K562 (cell line): ENCODE measurements around the gene SAE1. TPM values are rescaled to one million over a fixed set of nuclear protein-coding genes. Genes with fewer than 3 reads are reported as not detected.

Experiments
- BRCA1 ChIP-seq, 2 experiments: fragments of 450-650 bp in 1 of 2; sonication (generic) in 1 of 2; formaldehyde crosslinking in 1 of 2; IDR thresholded peaks; 2 replicates each; pipeline versions ENCODE4 v1.5.0 to v1.6.1; 2017 to 2020; ENCODE audit warnings: mild to moderate bottlenecking in 1 of 2, missing genetic modification reagents in 1 of 2
- C11orf30 ChIP-seq: fragments of 450-650 bp; IDR thresholded peaks from 2 replicates; pipeline ENCODE4 v1.6.1; 2016; ENCODE audit warnings: low read depth, mild to moderate bottlenecking
- GATAD2B ChIP-seq: fragments of 450-650 bp; IDR thresholded peaks from 2 replicates; pipeline ENCODE4 v1.6.1; 2017; ENCODE audit warnings: mild to moderate bottlenecking, borderline replicate concordance
- KDM2B ChIP-seq: fragments of 250-450 bp; sonication (Bioruptor Pico); IDR thresholded peaks from 2 replicates; pipeline ENCODE4 v1.8.0; 2021; ENCODE audit warnings: mild to moderate bottlenecking, moderate library complexity
- MCM7 ChIP-seq, 2 experiments: fragments of 450-650 bp; IDR thresholded peaks; 2 replicates each; pipeline ENCODE4 v1.6.1; 2016 to 2018
- NBN ChIP-seq: fragments of 450-650 bp; IDR thresholded peaks from 2 replicates; pipeline ENCODE4 v1.6.1; 2016; ENCODE audit warnings: low read depth, mild to moderate bottlenecking
- POLR2AphosphoS2 ChIP-seq: IDR thresholded peaks from 2 replicates; pipeline ENCODE4 v1.6.1; 2012; ENCODE audit warnings: low read length, improper control_type of control experiment
- POLR2B ChIP-seq: fragments of 450-650 bp; IDR thresholded peaks from 2 replicates; pipeline ENCODE4 v1.6.1; 2018; ENCODE audit warnings: low read depth; ENCODE audit not compliant: partially characterized antibody
- RFX7 ChIP-seq: fragments of 250-450 bp; sonication (Bioruptor Pico); IDR thresholded peaks from 2 replicates; pipeline ENCODE4 v1.5.1; 2021; ENCODE audit warnings: mild to moderate bottlenecking
- SIN3B ChIP-seq: fragments of 450-650 bp; IDR thresholded peaks from 2 replicates; pipeline ENCODE4 v1.6.1; 2017; ENCODE audit warnings: low read depth, mild to moderate bottlenecking, moderate library complexity
- SRSF9 ChIP-seq: fragments of 200-400 bp; formaldehyde crosslinking; IDR thresholded peaks from 2 replicates; pipeline ENCODE4 v1.6.1; 2017; ENCODE audit warnings: low read depth, low read length, borderline replicate concordance
- ZBTB26 ChIP-seq: fragments of 450-650 bp; formaldehyde crosslinking; IDR thresholded peaks from 2 replicates; pipeline ENCODE4 v1.4.0; 2022; ENCODE audit warnings: missing genetic modification characterization
- ZBTB49 ChIP-seq: sonication (generic); formaldehyde crosslinking; IDR thresholded peaks from 2 replicates; pipeline ENCODE4 v1.8.0; 2022; ENCODE audit warnings: missing genetic modification reagents, mild to moderate bottlenecking, borderline replicate concordance
- ZFP30 ChIP-seq: fragments of 250-450 bp; sonication (Bioruptor Pico); IDR thresholded peaks from 2 replicates; pipeline ENCODE4 v1.8.0; 2022; ENCODE audit warnings: moderate library complexity, mild to moderate bottlenecking, inconsistent platforms, borderline replicate concordance
- ZMIZ1 ChIP-seq, 2 experiments: fragments of 150-350 bp in 1 of 2; IDR thresholded peaks; 2 replicates each; pipeline ENCODE4 v1.6.1; 2012 to 2016; ENCODE audit warnings: low read depth in 2 of 2, low read length in 2 of 2, mild to moderate bottlenecking in 1 of 2, moderate library complexity in 1 of 2
- ZNF121 ChIP-seq: sonication (generic); formaldehyde crosslinking; conservative IDR thresholded peaks from 2 replicates; pipeline ENCODE4 v1.8.0; 2022; ENCODE audit warnings: missing genetic modification reagents
- ZNF217 ChIP-seq: sonication (generic); formaldehyde crosslinking; IDR thresholded peaks from 2 replicates; pipeline ENCODE4 v1.8.0; 2022; ENCODE audit warnings: mild to moderate bottlenecking, missing genetic modification reagents
- ZNF324 ChIP-seq: fragments of 250-450 bp; sonication (Bioruptor Pico); IDR thresholded peaks from 2 replicates; pipeline ENCODE4 v1.4.0; 2020; ENCODE audit warnings: mild to moderate bottlenecking
- polyA plus RNA-seq, 8 experiments: library from polyadenylated mRNA; depleted of rRNA in 4 of 8; stranded (reverse) in 5 of 8; unstranded in 3 of 8; fragments of >200 nt; fragmentation: Nextera tagmentation in 2 of 8; fragmentation: Illumina TruSeq in 1 of 8; extraction: Ambion mirVana in 2 of 8; extraction: Trizol in 1 of 8; gene quantifications; 2 replicates each; pipeline versions ENCODE4 v1.2.1 to v1.2.3, GENCODE V29; 2011 to 2014; ENCODE audit warnings: inconsistent platforms in 1 of 8, missing spikeins in 1 of 8
- total RNA-seq, 7 experiments: library from RNA; depleted of rRNA in 6 of 7; stranded (reverse); fragments of >200 nt in 6 of 7; fragmentation: Illumina TruSeq in 2 of 7; extraction: Trizol in 2 of 7; gene quantifications; 2 replicates each; pipeline versions ENCODE4 v1.2.1 to v1.2.3, GENCODE V29; 2011 to 2021; ENCODE audit warnings: low replicate concordance in 1 of 7
- TF ChIP-seq, protein P1 (sequence below), 2 experiments: IDR thresholded peaks in 1 of 2; conservative IDR thresholded peaks in 1 of 2; 2 replicates each; pipeline ENCODE4 v1.6.1; 2016; ENCODE audit warnings: low read depth in 2 of 2, mild to moderate bottlenecking in 1 of 2, missing compliant biosample characterization in 1 of 2, missing genetic modification characterization in 1 of 2, moderate library complexity in 1 of 2

Gene SAE1
- total and polyA plus RNA-seq, 9 of the 15 experiments (the other 6 are each of a cell fraction or from before 2014, with no cell fraction given), result 82.8 to 299 (median 217) TPM

- no peak for TF ChIP-seq GATAD2B
- no peak for TF ChIP-seq BRCA1 (IDR thresholded peaks at IDR 0.05)
- TF ChIP-seq BRCA1 (CRISPR knock-in tag; IDR thresholded peaks at IDR 0.05), result no peak
- no peak for TF ChIP-seq ZNF217 (CRISPR knock-in tag)
- TF ChIP-seq POLR2B, result no peak
- TF ChIP-seq, protein P1, sequence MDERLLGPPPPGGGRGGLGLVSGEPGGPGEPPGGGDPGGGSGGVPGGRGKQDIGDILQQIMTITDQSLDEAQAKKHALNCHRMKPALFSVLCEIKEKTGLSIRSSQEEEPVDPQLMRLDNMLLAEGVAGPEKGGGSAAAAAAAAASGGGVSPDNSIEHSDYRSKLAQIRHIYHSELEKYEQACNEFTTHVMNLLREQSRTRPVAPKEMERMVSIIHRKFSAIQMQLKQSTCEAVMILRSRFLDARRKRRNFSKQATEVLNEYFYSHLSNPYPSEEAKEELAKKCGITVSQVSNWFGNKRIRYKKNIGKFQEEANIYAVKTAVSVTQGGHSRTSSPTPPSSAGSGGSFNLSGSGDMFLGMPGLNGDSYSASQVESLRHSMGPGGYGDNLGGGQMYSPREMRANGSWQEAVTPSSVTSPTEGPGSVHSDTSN (CRISPR knock-in tag; IDR thresholded peaks at IDR 0.05; ENCODE audit: low read depth), result no peak
- TF ChIP-seq, protein P1 (tag; conservative IDR thresholded peaks at IDR 0.05; ENCODE audit: low read depth), result no peak
- TF ChIP-seq POLR2AphosphoS2, result no peak
- TF ChIP-seq ZMIZ1 (IDR thresholded peaks at IDR 0.05; ENCODE audit: low read depth in 2 of 2, low read length in 2 of 2), result no peak
- no peak for TF ChIP-seq RFX7 (CRISPR knock-in tag)
- no peak for TF ChIP-seq SIN3B
- TF ChIP-seq MCM7 (IDR thresholded peaks at IDR 0.05), result no peak
- peak; percentile 79; the same call in 1 of the 2 replicates for TF ChIP-seq ZBTB26 (CRISPR knock-in tag)
- TF ChIP-seq C11orf30, result no peak
- TF ChIP-seq ZBTB49, result no peak
- no peak for TF ChIP-seq SRSF9
- no peak for TF ChIP-seq ZFP30 (CRISPR knock-in tag)
- TF ChIP-seq KDM2B, result no peak
- no peak for TF ChIP-seq ZNF121 (CRISPR knock-in tag)
- TF ChIP-seq ZNF324 (CRISPR knock-in tag), result no peak
- no peak for TF ChIP-seq NBN
Measured at GRCh38 chr19:47241919-47242577, 111.4 kb downstream of the SAE1 start (continued).
